Islet precursor cell (in vitro differentiated cells): ENCODE results near the gene OVCH1.
"Not testable (repeated sequence)": the region's sequence is repeated elsewhere in the genome, so short reads cannot be mapped to it uniquely, and the experiment has no call there.

Experiments used
- DNase-seq: peaks from one replicate; pipeline ENCODE4 v3.0.0-alpha.2; 2018

OVCH1 gene

GRCh38 chr12:29396774-29397173, 100.7 kb downstream of the OVCH1 start:
- no peak for DNase-seq

DNA sequence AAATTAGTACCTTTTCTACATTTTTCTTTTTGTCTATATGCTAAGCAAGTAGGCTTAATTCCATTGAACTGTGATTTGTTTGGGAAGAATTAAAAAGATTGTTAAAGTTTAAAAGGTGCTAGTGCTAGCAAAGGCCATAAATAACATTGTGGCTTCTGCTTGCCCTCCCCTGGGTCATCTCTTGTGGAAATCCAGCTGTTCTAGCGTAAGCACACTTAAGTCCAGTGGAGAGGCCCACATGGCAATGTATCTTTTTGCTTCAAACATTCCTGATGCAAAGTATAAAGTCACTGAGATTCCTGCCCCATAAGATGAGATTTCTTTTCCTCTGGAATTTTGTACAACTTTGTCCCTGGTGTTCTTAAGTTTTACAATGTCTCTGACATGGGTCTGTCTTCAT, 102.1 kb downstream of the OVCH1 start:
- no peak for DNase-seq

GRCh38 chr12:29390419-29390818, 107.1 kb downstream of the OVCH1 start:
- DNase-seq: not testable (repeated sequence)

- no peak for DNase-seq
Measured at GRCh38 chr12:29389295-29389919, 108.1 kb downstream of the OVCH1 start.

DNA sequence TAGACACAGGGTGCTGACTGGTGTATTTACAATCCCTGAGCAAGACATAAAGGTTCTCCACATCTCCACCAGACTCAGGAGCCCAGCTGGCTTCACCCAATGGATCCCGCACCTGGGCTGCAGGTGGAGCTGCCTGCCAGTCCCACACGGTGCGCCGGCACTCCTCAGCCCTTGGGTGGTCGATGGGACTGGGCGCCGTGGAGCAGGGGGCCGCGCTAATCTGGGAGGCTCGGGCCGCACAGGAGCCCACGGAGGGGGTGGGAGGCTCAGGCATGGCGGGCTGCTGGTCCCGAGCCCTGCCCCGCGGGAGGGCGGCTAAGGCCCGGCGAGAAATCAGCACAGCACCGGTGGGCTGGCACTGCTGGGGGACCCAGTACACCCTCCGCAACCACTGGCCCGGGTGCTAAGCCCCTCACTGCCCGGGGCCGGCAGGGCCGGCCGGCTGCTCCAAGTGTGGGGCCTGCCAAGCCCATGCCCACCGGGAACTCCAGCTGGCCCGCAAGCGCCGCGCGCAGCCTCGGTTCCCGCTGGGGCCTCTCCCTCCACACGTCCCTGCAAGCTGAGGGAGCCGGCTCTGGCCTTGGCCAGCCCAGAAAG, 111.3 kb downstream of the OVCH1 start:
- DNase-seq: not testable (repeated sequence)

GRCh38 chr12:29385194-29385593, 112.3 kb downstream of the OVCH1 start:
- not testable (repeated sequence) for DNase-seq

DNA sequence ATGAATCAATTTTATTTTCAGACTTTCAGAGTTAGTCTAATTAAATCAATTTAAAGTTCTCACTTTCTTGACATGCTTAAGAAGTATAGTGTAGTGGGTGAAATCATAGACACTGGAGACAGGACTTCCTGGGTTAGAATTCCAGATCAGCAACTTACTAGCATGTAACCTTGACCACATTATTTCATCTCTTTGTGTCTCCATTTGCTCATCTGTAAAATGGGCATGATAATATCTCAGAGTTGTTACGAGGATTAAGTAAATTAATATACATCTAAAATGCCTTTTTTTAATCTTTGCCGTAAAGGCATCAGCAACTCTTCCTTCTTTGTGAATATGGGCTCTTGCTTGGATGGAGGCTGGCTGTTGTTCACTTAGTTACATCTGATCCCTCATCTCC, 115.2 kb downstream of the OVCH1 start:
- DNase-seq: no peak

- peak; percentile 98 for DNase-seq
Measured at GRCh38 chr12:29380536-29381523, 116.7 kb downstream of the OVCH1 start, which contains the start of gene ERGIC2. Gene ERGIC2 (minus strand): TSS chr12:29381172. CDS start chr12:29371633, 9,539 bp downstream.
